ENCODE data around the gene RYR2.

The RYR2 gene

DNA sequence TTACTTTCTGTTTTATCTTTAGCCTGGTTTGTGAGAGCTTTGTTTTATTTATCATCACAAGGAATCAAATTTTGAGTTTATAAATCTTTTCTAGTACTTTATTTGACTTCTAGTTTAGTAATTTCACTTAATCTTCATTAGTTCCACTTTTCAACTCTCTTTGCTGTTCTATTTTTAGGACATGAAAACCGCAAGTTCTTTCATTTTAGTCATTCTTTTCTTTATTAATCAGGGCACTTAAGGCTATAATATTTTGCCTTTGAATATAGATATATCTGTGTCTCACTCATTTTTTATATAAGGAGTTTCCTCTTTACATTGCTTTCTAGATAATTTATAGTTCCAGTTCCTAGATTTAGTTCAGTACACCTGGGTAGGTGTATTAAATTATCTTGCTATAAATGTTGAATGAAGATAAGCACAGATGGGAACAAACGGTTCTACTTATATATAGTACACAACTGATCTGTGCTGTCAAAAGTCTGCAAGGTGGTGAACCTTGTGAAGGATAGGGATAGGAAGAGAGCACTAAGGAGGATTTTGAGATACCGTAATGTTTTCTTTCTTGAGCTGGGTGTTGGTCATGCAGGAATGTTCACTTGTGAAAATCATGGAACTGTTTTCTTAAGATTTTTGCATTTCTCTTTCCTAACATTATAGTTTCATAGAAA lies 402.3 kb downstream of the RYR2 start:
- no peak overlapping the region for H3K4me3 ChIP-seq (replicated peaks; ENCODE audit: low read depth, low read length)
- no peak for DNase-seq (ENCODE audit: low read depth)
- TF ChIP-seq, protein P1, sequence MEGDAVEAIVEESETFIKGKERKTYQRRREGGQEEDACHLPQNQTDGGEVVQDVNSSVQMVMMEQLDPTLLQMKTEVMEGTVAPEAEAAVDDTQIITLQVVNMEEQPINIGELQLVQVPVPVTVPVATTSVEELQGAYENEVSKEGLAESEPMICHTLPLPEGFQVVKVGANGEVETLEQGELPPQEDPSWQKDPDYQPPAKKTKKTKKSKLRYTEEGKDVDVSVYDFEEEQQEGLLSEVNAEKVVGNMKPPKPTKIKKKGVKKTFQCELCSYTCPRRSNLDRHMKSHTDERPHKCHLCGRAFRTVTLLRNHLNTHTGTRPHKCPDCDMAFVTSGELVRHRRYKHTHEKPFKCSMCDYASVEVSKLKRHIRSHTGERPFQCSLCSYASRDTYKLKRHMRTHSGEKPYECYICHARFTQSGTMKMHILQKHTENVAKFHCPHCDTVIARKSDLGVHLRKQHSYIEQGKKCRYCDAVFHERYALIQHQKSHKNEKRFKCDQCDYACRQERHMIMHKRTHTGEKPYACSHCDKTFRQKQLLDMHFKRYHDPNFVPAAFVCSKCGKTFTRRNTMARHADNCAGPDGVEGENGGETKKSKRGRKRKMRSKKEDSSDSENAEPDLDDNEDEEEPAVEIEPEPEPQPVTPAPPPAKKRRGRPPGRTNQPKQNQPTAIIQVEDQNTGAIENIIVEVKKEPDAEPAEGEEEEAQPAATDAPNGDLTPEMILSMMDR (IDR thresholded peaks at IDR 0.05; ENCODE audit: low read length, missing control alignments), result no peak

DNA sequence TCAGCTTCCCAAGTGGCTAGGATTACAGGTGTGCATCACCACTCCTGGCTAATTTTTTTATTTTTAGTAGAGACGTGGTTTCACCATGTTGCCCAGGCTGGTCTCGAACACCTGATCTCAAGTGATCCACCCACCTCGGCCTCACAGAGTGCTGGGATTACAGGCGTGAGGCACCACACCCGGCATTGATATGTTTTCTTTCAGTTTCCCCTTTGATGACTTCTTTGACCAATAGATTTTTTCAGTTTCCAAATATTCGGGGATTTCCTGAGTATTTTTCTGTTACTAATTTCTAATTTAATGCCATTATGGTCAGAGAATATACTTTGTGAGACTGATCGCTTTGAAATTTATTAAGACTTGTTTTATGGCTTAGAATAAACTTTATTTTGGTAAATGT lies 406.1 kb downstream of the RYR2 start:
- H3K4me3 ChIP-seq (replicated peaks; ENCODE audit: low read depth, low read length), result no peak overlapping the region
- no peak for DNase-seq (ENCODE audit: low read depth)
- TF ChIP-seq, protein P1 (IDR thresholded peaks at IDR 0.05; ENCODE audit: low read length, missing control alignments), result no peak

DNA sequence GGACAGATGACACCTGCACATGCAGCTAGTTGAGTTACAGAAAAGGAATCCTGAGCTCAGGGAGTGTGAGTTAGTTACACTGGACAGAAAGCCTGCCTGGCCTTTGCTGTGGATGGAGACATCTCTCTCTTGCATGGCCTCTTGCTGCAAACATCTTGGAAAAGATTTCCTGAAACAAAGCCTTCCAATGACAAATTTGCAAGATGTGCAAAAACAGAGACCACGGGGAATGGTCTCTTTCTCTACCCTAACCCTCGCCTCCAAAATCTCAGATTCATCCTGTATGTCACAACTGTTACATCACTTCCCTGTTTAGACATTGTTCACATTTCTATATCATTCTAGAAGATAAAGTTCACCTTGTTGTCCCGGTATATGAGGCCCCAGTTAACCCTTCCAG lies 415.6 kb downstream of the RYR2 start:
- TF ChIP-seq, protein P1 (IDR thresholded peaks at IDR 0.05; ENCODE audit: low read length, missing control alignments), result no peak
- H3K4me3 ChIP-seq (replicated peaks; ENCODE audit: low read depth, low read length), result no peak overlapping the region
- no peak for DNase-seq (ENCODE audit: low read depth)

DNA sequence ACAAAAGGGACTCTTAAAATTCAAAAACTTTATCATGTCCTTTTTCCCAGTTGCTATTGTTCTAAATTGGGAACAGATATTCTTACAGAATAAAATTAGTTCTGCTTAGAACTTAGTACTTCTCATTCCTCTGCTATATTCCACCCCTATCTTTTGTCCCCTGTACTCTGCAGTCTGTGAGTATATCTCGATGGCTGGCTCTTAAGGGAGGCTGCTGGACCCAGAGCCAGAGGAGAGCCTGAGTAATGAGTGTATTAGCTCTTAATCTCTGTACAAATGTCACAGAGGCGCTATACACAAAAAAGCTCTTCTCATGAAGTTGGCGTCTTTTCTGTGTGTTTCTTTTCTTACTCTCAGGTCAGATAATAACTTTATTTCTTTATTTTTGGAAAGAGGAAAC lies 425.3 kb downstream of the RYR2 start:
- DNase-seq (ENCODE audit: low read depth), result no peak
- TF ChIP-seq, protein P1 (IDR thresholded peaks at IDR 0.05; ENCODE audit: low read length, missing control alignments), result no peak

DNA sequence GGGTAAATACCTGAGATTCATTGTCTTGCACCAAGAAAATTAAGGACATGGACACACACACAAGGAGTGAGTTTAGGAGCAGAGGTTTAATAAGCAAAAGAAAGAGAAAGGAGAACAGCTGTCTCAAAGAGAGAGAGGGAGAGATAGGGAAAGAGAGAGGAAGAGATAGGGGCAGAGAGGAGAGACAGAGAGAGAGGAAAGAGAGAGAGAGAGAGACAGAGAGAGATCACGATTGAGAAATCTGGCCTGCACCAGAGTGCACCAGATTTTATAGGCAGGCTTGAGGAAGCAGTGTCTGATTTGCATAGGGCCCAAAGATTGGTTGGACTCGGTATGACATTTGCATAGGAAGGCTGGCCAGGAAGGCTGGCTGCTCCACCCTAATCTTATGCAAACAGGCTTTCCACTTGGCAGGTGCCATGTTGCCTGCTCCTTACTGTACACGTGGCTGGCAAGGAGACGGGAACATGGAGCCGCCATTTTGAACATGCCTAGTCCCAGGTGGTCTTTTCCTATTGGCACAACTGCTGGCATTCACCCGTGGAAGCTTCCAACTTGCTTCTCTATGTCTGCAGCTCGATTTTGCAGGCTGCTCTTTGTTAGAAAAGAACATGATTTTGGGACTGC lies 428.8 kb downstream of the RYR2 start:
- TF ChIP-seq, protein P1 (IDR thresholded peaks at IDR 0.05; ENCODE audit: low read length, missing control alignments), result no peak
- no peak for DNase-seq (ENCODE audit: low read depth)
- no peak overlapping the region for H3K4me3 ChIP-seq (replicated peaks; ENCODE audit: low read depth, low read length)

More for the DNA sequence above, 425.3 kb downstream of the RYR2 start:
- no peak overlapping the region for H3K4me3 ChIP-seq (replicated peaks; ENCODE audit: low read depth, low read length)

DNA sequence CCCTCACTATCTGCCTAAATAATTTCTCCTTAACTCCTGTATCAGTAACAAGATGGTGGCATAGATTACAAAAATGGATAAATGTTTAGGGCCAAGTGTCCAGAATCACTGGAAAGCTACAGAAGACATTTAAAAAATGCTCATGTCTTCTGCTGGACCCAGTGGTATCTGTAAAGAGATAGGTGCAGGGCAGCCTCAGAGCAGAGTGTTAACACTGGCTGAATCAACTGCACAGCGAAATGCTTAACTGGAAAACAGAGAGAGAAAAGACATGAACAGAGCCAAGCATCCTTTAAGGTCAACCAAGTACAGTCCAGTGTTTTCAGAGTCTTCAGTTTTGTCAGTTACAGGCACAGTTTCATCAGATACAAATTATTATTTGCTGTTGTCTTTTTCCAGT lies 429.4 kb downstream of the RYR2 start:
- no peak for DNase-seq (ENCODE audit: low read depth)
- TF ChIP-seq, protein P1 (IDR thresholded peaks at IDR 0.05; ENCODE audit: low read length, missing control alignments), result no peak
- H3K4me3 ChIP-seq (replicated peaks; ENCODE audit: low read depth, low read length), result no peak overlapping the region

DNA sequence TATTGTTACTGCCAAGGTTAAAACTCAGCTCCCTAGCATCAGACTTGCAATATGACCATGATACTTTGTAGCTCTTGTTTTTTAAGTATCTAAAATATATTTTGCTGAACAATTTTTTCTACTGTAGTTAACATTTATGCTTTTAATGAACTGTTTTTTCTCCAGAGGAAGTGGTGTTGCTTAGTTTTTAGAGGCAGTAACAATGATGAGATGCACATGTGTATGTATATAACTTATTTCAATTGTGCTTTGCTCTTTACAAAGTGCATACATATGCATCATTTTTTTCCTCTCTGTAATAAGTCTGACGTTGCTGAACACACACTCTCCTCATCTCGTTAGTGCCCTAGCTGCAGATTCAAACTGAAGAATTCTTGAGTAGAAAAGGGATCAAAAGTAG lies 430.0 kb downstream of the RYR2 start:
- H3K4me3 ChIP-seq (replicated peaks; ENCODE audit: low read depth, low read length), result no peak overlapping the region
- DNase-seq (ENCODE audit: low read depth), result no peak

More for the DNA sequence above, 430.0 kb downstream of the RYR2 start:
- TF ChIP-seq, protein P1 (IDR thresholded peaks at IDR 0.05; ENCODE audit: low read length, missing control alignments), result no peak
